ENCODE data around the gene SMIM23. TPM values are rescaled to one million over a fixed set of nuclear protein-coding genes. Genes with fewer than 3 reads are reported as not detected.

The SMIM23 gene
- total RNA-seq, 1 experiment from 2014 or later, result not detected

GRCh38 chr5:171806976-171807747 is 21.5 kb downstream of the SMIM23 start:
- Mint-ChIP-seq H3K27me3 (ENCODE audit: low read depth) (peaks cover 2% of the 10 kb centered on the region; the same call in 1 of the 2 replicates), H3K27ac (no peak overlapping the region), H3K4me1 (peaks cover 21% of the 10 kb centered on the region), H3K36me3 (no peaks in the 10 kb centered on the region), H3K9me3 (peaks cover 12% of the 10 kb centered on the region), H3K4me3 (peak overlapping the region; percentile 43)
- DNase-seq (ENCODE audit: low spot score), result no peak
- ATAC-seq, result peak; percentile 30; the same call in 1 of the 2 replicates
- ChIA-PET POLR2A (interaction anchor here (0.6 to 0.7 kb wide), 3 partner anchors 15 to 228 kb away, joined by 3 to 4 read pairs (median 3); no protein-coding TSS in a partner anchor), CTCF (no interaction called here)
- no peak for TF ChIP-seq CREM (CRISPR knock-in tag; IDR thresholded peaks at IDR 0.05)
- TF ChIP-seq NFATC4 (CRISPR knock-in tag; IDR thresholded peaks at IDR 0.05), result no peak
- TF ChIP-seq GRHL2 (CRISPR knock-in tag; IDR thresholded peaks at IDR 0.05; ENCODE audit: insufficient replicate concordance, severe bottlenecking), result no peak
- no peak for TF ChIP-seq ATF1 (CRISPR knock-in tag; IDR thresholded peaks at IDR 0.05)
- TF ChIP-seq ZBTB21 (CRISPR knock-in tag; IDR thresholded peaks at IDR 0.05; ENCODE audit: borderline replicate concordance), result no peak
- TF ChIP-seq ETV6 (CRISPR knock-in tag; IDR thresholded peaks at IDR 0.05), result no peak
- TF ChIP-seq TCF7 (CRISPR knock-in tag; IDR thresholded peaks at IDR 0.05; ENCODE audit: low read depth), result no peak
- no peak for TF ChIP-seq ZMAT4 (CRISPR knock-in tag; IDR thresholded peaks at IDR 0.05)
- TF ChIP-seq FOXP4 (CRISPR knock-in tag; IDR thresholded peaks at IDR 0.05), result no peak
- TF ChIP-seq ZNF425 (CRISPR knock-in tag; conservative IDR thresholded peaks at IDR 0.05), result no peak
- no peak for TF ChIP-seq ZNF512 (CRISPR knock-in tag; IDR thresholded peaks at IDR 0.05; ENCODE audit: borderline replicate concordance)

GRCh38 chr5:171808453-171808852 is 22.8 kb downstream of the SMIM23 start:
- CTCF ChIA-PET, result no interaction called here
- H3K27me3 Mint-ChIP-seq (ENCODE audit: low read depth), result peaks cover 2% of the 10 kb centered on the region; the same call in 1 of the 2 replicates
- H3K27ac Mint-ChIP-seq, result no peak overlapping the region
- TF ChIP-seq ARID4B (CRISPR knock-in tag; IDR thresholded peaks at IDR 0.05; ENCODE audit: borderline replicate concordance), result no peak
- no peak for TF ChIP-seq CBFB (CRISPR knock-in tag; IDR thresholded peaks at IDR 0.05; ENCODE audit: low read depth)
- TF ChIP-seq FOXP1 (CRISPR knock-in tag; IDR thresholded peaks at IDR 0.05; ENCODE audit: borderline replicate concordance), result no peak
- no peak for TF ChIP-seq ZBTB43 (CRISPR knock-in tag; IDR thresholded peaks at IDR 0.05)
- no peak for TF ChIP-seq ZNF425 (CRISPR knock-in tag; conservative IDR thresholded peaks at IDR 0.05)
- TF ChIP-seq NFATC4 (CRISPR knock-in tag; IDR thresholded peaks at IDR 0.05), result no peak
- no peak for TF ChIP-seq ZNF219 (CRISPR knock-in tag; IDR thresholded peaks at IDR 0.05; ENCODE audit: borderline replicate concordance)
- no peak for TF ChIP-seq MXD4 (CRISPR knock-in tag; IDR thresholded peaks at IDR 0.05; ENCODE audit: borderline replicate concordance)
- TF ChIP-seq ZNF121 (CRISPR knock-in tag; IDR thresholded peaks at IDR 0.05), result no peak
- no peak for TF ChIP-seq SMAD3 (CRISPR knock-in tag; IDR thresholded peaks at IDR 0.05; ENCODE audit: borderline replicate concordance)

More at GRCh38 chr5:171808453-171808852, 22.8 kb downstream of the SMIM23 start:
- POLR2A ChIA-PET, result no interaction called here
- Mint-ChIP-seq H3K4me3 (no peak overlapping the region), H3K4me1 (peaks cover 21% of the 10 kb centered on the region), H3K9me3 (peaks cover 12% of the 10 kb centered on the region), H3K36me3 (no peaks in the 10 kb centered on the region)
- no peak for DNase-seq (ENCODE audit: low spot score)
- no peak for ATAC-seq
